ENCODE results near the gene GFRA1.

Gene GFRA1

GRCh38 chr10:116080553-116080952 is 192.5 kb downstream of the GFRA1 start:
- H3K4me3 ChIP-seq (ENCODE audit: control insufficient read depth, low read depth, low read length) = no peak overlapping the region
- no peak for TF ChIP-seq CTCF (IDR thresholded peaks at IDR 0.05; ENCODE audit: control insufficient read depth, insufficient read depth, low read depth, low read length, missing control alignments)
- DNase-seq (ENCODE audit: low read depth) = no peak

- H3K4me3 ChIP-seq (ENCODE audit: control insufficient read depth, low read depth, low read length) = no peak overlapping the region
- DNase-seq (ENCODE audit: low read depth) = no peak
Measured at GRCh38 chr10:116079355-116079754, 193.7 kb downstream of the GFRA1 start.

GRCh38 chr10:116076621-116077020 is 196.4 kb downstream of the GFRA1 start:
- H3K4me3 ChIP-seq (ENCODE audit: control insufficient read depth, low read depth, low read length) = no peak overlapping the region
- TF ChIP-seq CTCF (IDR thresholded peaks at IDR 0.05; ENCODE audit: control insufficient read depth, insufficient read depth, low read depth, low read length, missing control alignments) = no peak
- DNase-seq (ENCODE audit: low read depth) = no peak

More at GRCh38 chr10:116079355-116079754, 193.7 kb downstream of the GFRA1 start:
- TF ChIP-seq CTCF (IDR thresholded peaks at IDR 0.05; ENCODE audit: control insufficient read depth, insufficient read depth, low read depth, low read length, missing control alignments) = no peak

GRCh38 chr10:116073510-116073909 is 199.5 kb downstream of the GFRA1 start:
- no peak overlapping the region for H3K4me3 ChIP-seq (ENCODE audit: control insufficient read depth, low read depth, low read length)
- no peak for TF ChIP-seq CTCF (IDR thresholded peaks at IDR 0.05; ENCODE audit: control insufficient read depth, insufficient read depth, low read depth, low read length, missing control alignments)
- no peak for DNase-seq (ENCODE audit: low read depth)

- DNase-seq (ENCODE audit: low read depth) = no peak
- TF ChIP-seq CTCF (IDR thresholded peaks at IDR 0.05; ENCODE audit: control insufficient read depth, insufficient read depth, low read depth, low read length, missing control alignments) = no peak
- no peak overlapping the region for H3K4me3 ChIP-seq (ENCODE audit: control insufficient read depth, low read depth, low read length)
Measured at GRCh38 chr10:116073001-116073400, 200.0 kb downstream of the GFRA1 start.

- DNase-seq (ENCODE audit: low read depth) = no peak
- no peak overlapping the region for H3K4me3 ChIP-seq (ENCODE audit: control insufficient read depth, low read depth, low read length)
- no peak for TF ChIP-seq CTCF (IDR thresholded peaks at IDR 0.05; ENCODE audit: control insufficient read depth, insufficient read depth, low read depth, low read length, missing control alignments)
Measured at GRCh38 chr10:116071453-116072148, 201.4 kb downstream of the GFRA1 start.
